HG02938 (cell line): ENCODE measurements around the gene DCTD.
"Not testable (repeated sequence)": the region's sequence is repeated elsewhere in the genome, so short reads cannot be mapped to it uniquely, and the experiment has no call there.

Experiments used
- ATAC-seq: cut with Tn5 transposase; IDR thresholded peaks from one replicate; pipeline ENCODE4 v1.9.1; 2021; ENCODE audit warnings: mild to moderate bottlenecking, moderate library complexity; ENCODE audit not compliant: unreplicated experiment

The DCTD gene

GRCh38 chr4:182922501-182923284, 5.5 kb upstream of the DCTD start:
- no peak for ATAC-seq

- ATAC-seq = no peak
Observed at GRCh38 chr4:182921608-182922007, 4.4 kb upstream of the DCTD start.

- ATAC-seq = no peak
Observed at GRCh38 chr4:182920676-182921075, 3.5 kb upstream of the DCTD start.

GRCh38 chr4:182918791-182919302, 1.7 kb upstream of the DCTD start:
- ATAC-seq = peak; percentile 21

- ATAC-seq = peak; percentile 10
Observed at GRCh38 chr4:182918044-182918607, 940 bp upstream of the DCTD start.

GRCh38 chr4:182916483-182917181, 554 bp downstream of the DCTD start:
- peak; percentile 29 for ATAC-seq

- ATAC-seq = no peak
Observed at GRCh38 chr4:182914357-182914756, 2.8 kb downstream of the DCTD start.

- ATAC-seq = no peak
Observed at GRCh38 chr4:182913621-182914020, 3.6 kb downstream of the DCTD start.

- ATAC-seq = no peak
Observed at GRCh38 chr4:182913036-182913435, 4.2 kb downstream of the DCTD start.

GRCh38 chr4:182908124-182908523, 9.1 kb downstream of the DCTD start:
- ATAC-seq = no peak

- no peak for ATAC-seq
Observed at GRCh38 chr4:182907396-182907795, 9.8 kb downstream of the DCTD start.

- ATAC-seq = no peak
Observed at GRCh38 chr4:182906786-182907185, 10.4 kb downstream of the DCTD start.

- ATAC-seq = no peak
Observed at GRCh38 chr4:182905038-182905437, 12.1 kb downstream of the DCTD start.

- ATAC-seq = no peak
Observed at GRCh38 chr4:182904211-182904761, 12.9 kb downstream of the DCTD start.

- ATAC-seq = no peak
Observed at GRCh38 chr4:182903013-182903412, 14.2 kb downstream of the DCTD start.

GRCh38 chr4:182901337-182901736, 15.8 kb downstream of the DCTD start:
- no peak for ATAC-seq

- ATAC-seq = not testable (repeated sequence)
Observed at GRCh38 chr4:182900021-182900420, 17.2 kb downstream of the DCTD start.

- no peak for ATAC-seq
Observed at GRCh38 chr4:182898479-182898799, 18.7 kb downstream of the DCTD start.

GRCh38 chr4:182897601-182898478, 19.3 kb downstream of the DCTD start:
- ATAC-seq = no peak

- ATAC-seq = no peak
Observed at GRCh38 chr4:182896421-182896820, 20.8 kb downstream of the DCTD start.
